Ishikawa (cell line): ENCODE measurements around the gene CDK5.

Source experiments
- CEBPB ChIP-seq: IDR thresholded peaks from 2 replicates; pipeline ENCODE4 v1.6.1; 2012
- CREB1 ChIP-seq: IDR thresholded peaks from 2 replicates; pipeline ENCODE4 v1.6.1; 2012; ENCODE audit warnings: low read depth
- EGR1 ChIP-seq: IDR thresholded peaks from 2 replicates; pipeline ENCODE4 v1.6.1; 2012
- EP300 ChIP-seq: IDR thresholded peaks from 2 replicates; pipeline ENCODE4 v1.6.1; 2012; ENCODE audit warnings: borderline replicate concordance
- FOXM1 ChIP-seq: IDR thresholded peaks from 2 replicates; pipeline ENCODE4 v1.6.1; 2012; ENCODE audit warnings: low read depth, borderline replicate concordance
- NFIC ChIP-seq: IDR thresholded peaks from 2 replicates; pipeline ENCODE4 v1.6.1; 2012
- RAD21 ChIP-seq: IDR thresholded peaks from 2 replicates; pipeline ENCODE4 v1.6.1; 2012; ENCODE audit warnings: low read depth
- REST ChIP-seq: IDR thresholded peaks from 2 replicates; pipeline ENCODE4 v1.6.1; 2012; ENCODE audit warnings: low read depth, mild to moderate bottlenecking
- TAF1 ChIP-seq: IDR thresholded peaks from 2 replicates; pipeline ENCODE4 v1.6.1; 2012; ENCODE audit warnings: low read depth, mild to moderate bottlenecking
- TCF12 ChIP-seq: IDR thresholded peaks from 2 replicates; pipeline ENCODE4 v1.6.1; 2012; ENCODE audit warnings: low read depth
- YY1 ChIP-seq: IDR thresholded peaks from 2 replicates; pipeline ENCODE4 v1.6.1; 2012; ENCODE audit warnings: low read depth
- TF ChIP-seq, protein P1 (sequence below): IDR thresholded peaks from 2 replicates; pipeline ENCODE4 v1.6.1; 2012

- TF ChIP-seq EGR1 (no peak), REST (no peak), NFIC (no peak; the same call in 1 of the 2 replicates), EP300 (no peak), CREB1 (no peak), YY1 (no peak), CEBPB (no peak), FOXM1 (no peak), TCF12 (no peak), TAF1 (peak; percentile 17; the same call in 1 of the 2 replicates), RAD21 (no peak)
- TF ChIP-seq, protein P1, sequence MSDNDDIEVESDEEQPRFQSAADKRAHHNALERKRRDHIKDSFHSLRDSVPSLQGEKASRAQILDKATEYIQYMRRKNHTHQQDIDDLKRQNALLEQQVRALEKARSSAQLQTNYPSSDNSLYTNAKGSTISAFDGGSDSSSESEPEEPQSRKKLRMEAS, result no peak; the same call in 1 of the 2 replicates
These were observed 29.7 kb upstream of the CDK5 start for GRCh38 chr7:151087245-151088018.
